K562 (cell line): ENCODE results near the gene HAP1. TPM values are rescaled to one million over a fixed set of nuclear protein-coding genes. Genes with fewer than 3 reads are reported as not detected.

ENCODE experiments used
- ASH1L ChIP-seq: fragments of 450-650 bp; IDR thresholded peaks from 2 replicates; pipeline ENCODE4 v1.6.1; 2018; ENCODE audit warnings: borderline replicate concordance, mild to moderate bottlenecking, low read depth; ENCODE audit not compliant: partially characterized antibody
- CC2D1A ChIP-seq: fragments of 450-650 bp; IDR thresholded peaks from 2 replicates; pipeline ENCODE4 v1.6.1; 2017; ENCODE audit warnings: mild to moderate bottlenecking
- CEBPG ChIP-seq, 3 experiments: fragments of 200-800 bp in 1 of 3; sonication (Bioruptor generic) in 1 of 3; sonication (generic) in 1 of 3; formaldehyde crosslinking in 1 of 3; IDR thresholded peaks in 2 of 3; conservative IDR thresholded peaks in 1 of 3; 2 replicates each; pipeline versions ENCODE4 v1.6.1 to v1.8.0; 2016 to 2022; ENCODE audit warnings: missing compliant biosample characterization in 2 of 3, missing genetic modification characterization in 2 of 3, mild to moderate bottlenecking in 1 of 3, missing genetic modification reagents in 1 of 3
- MCM7 ChIP-seq, 2 experiments: fragments of 450-650 bp; IDR thresholded peaks; 2 replicates each; pipeline ENCODE4 v1.6.1; 2016 to 2018
- NFRKB ChIP-seq: fragments of 450-650 bp; IDR thresholded peaks from 2 replicates; pipeline ENCODE4 v1.6.1; 2016; ENCODE audit warnings: low read depth
- RAD21 ChIP-seq, 2 experiments: fragments of 250-450 bp in 1 of 2; fragments of 450-650 bp in 1 of 2; sonication (Bioruptor Pico) in 1 of 2; formaldehyde crosslinking in 1 of 2; IDR thresholded peaks in 1 of 2; conservative IDR thresholded peaks in 1 of 2; 2 replicates each; pipeline versions ENCODE4 v1.4.0 to v1.8.0; 2020 to 2022; ENCODE audit warnings: mild to moderate bottlenecking in 2 of 2, moderate library complexity in 1 of 2
- SAP30 ChIP-seq: fragments of 200-600 bp; sonication (generic); IDR thresholded peaks from 2 replicates; pipeline ENCODE4 v1.6.1; 2012; ENCODE audit warnings: borderline replicate concordance, low read depth, mild to moderate bottlenecking, moderate library complexity, low read length, control low read depth, inconsistent platforms; ENCODE audit not compliant: insufficient read depth, poor library complexity, severe bottlenecking
- XRCC4 ChIP-seq: IDR thresholded peaks from one replicate; pipeline ENCODE4 v1.6.1; 2011; ENCODE audit not compliant: insufficient read depth, insufficient read length; ENCODE audit errors: extremely low read depth
- ZNF445 ChIP-seq: fragments of 250-450 bp; sonication (Bioruptor Pico); IDR thresholded peaks from 2 replicates; pipeline ENCODE4 v1.4.0; 2020; ENCODE audit warnings: low read depth, mild to moderate bottlenecking, moderate library complexity
- ZNF584 ChIP-seq: fragments of 200-800 bp; sonication (Bioruptor generic); IDR thresholded peaks from 2 replicates; pipeline ENCODE4 v1.6.1; 2016; ENCODE audit warnings: low read depth, mild to moderate bottlenecking, missing genetic modification characterization, missing compliant biosample characterization
- polyA plus RNA-seq, 8 experiments: library from polyadenylated mRNA; depleted of rRNA in 4 of 8; stranded (reverse) in 5 of 8; unstranded in 3 of 8; fragments of >200 nt; fragmentation: Nextera tagmentation in 2 of 8; fragmentation: Illumina TruSeq in 1 of 8; extraction: Ambion mirVana in 2 of 8; extraction: Trizol in 1 of 8; gene quantifications; 2 replicates each; pipeline versions ENCODE4 v1.2.1 to v1.2.3, GENCODE V29; 2011 to 2014; ENCODE audit warnings: inconsistent platforms in 1 of 8, missing spikeins in 1 of 8
- total RNA-seq, 7 experiments: library from RNA; depleted of rRNA in 6 of 7; stranded (reverse); fragments of >200 nt in 6 of 7; fragmentation: Illumina TruSeq in 2 of 7; extraction: Trizol in 2 of 7; gene quantifications; 2 replicates each; pipeline versions ENCODE4 v1.2.1 to v1.2.3, GENCODE V29; 2011 to 2021; ENCODE audit warnings: low replicate concordance in 1 of 7
- TF ChIP-seq, protein P1 (sequence below): fragments of 450-650 bp; IDR thresholded peaks from 2 replicates; pipeline ENCODE4 v1.7.1; 2018; ENCODE audit warnings: mild to moderate bottlenecking, low read depth; ENCODE audit not compliant: partially characterized antibody
- TF ChIP-seq, protein P2 (sequence below): fragments of 250-450 bp; sonication (Bioruptor Pico); IDR thresholded peaks from 2 replicates; pipeline ENCODE4 v1.4.0; 2020; ENCODE audit warnings: borderline replicate concordance
- TF ChIP-seq, protein P3 (sequence below), 2 experiments: fragments of 450-650 bp; IDR thresholded peaks; 2 replicates each; pipeline ENCODE4 v1.6.1; 2016

The HAP1 gene
- total and polyA plus RNA-seq, 9 of the 15 experiments (the other 6 are each of a cell fraction or from before 2014, with no cell fraction given), result under 0.01 to 0.09 (median 0.04) TPM; not detected in 6

- TF ChIP-seq, protein P1, sequence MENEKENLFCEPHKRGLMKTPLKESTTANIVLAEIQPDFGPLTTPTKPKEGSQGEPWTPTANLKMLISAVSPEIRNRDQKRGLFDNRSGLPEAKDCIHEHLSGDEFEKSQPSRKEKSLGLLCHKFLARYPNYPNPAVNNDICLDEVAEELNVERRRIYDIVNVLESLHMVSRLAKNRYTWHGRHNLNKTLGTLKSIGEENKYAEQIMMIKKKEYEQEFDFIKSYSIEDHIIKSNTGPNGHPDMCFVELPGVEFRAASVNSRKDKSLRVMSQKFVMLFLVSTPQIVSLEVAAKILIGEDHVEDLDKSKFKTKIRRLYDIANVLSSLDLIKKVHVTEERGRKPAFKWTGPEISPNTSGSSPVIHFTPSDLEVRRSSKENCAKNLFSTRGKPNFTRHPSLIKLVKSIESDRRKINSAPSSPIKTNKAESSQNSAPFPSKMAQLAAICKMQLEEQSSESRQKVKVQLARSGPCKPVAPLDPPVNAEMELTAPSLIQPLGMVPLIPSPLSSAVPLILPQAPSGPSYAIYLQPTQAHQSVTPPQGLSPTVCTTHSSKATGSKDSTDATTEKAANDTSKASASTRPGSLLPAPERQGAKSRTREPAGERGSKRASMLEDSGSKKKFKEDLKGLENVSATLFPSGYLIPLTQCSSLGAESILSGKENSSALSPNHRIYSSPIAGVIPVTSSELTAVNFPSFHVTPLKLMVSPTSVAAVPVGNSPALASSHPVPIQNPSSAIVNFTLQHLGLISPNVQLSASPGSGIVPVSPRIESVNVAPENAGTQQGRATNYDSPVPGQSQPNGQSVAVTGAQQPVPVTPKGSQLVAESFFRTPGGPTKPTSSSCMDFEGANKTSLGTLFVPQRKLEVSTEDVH, result peak; percentile 15
- TF ChIP-seq ZNF584 (no peak), MCM7 (IDR thresholded peaks at IDR 0.05) (no peak), CEBPG (CRISPR knock-in tag; IDR thresholded peaks at IDR 0.05) (no peak), CEBPG (tag; conservative IDR thresholded peaks at IDR 0.05 in 1 of 2, IDR thresholded peaks at IDR 0.05 in 1 of 2) (peak; percentile 3 to 86), CC2D1A (0 out of 2 replicates have a peak, but pooled peaks have one; percentile 19), ASH1L (peak; percentile 11), SAP30 (peak; percentile 60), ZNF445 (CRISPR knock-in tag) (no peak), RAD21 (CRISPR knock-in tag; conservative IDR thresholded peaks at IDR 0.05 in 1 of 2, IDR thresholded peaks at IDR 0.05 in 1 of 2) (peak in 1 of 2 experiments; percentile 21; a peak in 1 of 4 replicates), NFRKB (0 out of 2 replicates have a peak, but pooled peaks have one; percentile 27), XRCC4 (no peak)
- TF ChIP-seq, protein P2, sequence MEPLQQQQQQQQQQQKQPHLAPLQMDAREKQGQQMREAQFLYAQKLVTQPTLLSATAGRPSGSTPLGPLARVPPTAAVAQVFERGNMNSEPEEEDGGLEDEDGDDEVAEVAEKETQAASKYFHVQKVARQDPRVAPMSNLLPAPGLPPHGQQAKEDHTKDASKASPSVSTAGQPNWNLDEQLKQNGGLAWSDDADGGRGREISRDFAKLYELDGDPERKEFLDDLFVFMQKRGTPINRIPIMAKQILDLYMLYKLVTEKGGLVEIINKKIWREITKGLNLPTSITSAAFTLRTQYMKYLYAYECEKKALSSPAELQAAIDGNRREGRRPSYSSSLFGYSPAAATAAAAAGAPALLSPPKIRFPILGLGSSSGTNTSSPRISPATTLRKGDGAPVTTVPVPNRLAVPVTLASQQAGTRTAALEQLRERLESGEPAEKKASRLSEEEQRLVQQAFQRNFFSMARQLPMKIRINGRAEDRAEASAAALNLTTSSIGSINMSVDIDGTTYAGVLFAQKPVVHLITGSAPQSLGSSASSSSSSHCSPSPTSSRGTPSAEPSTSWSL (CRISPR knock-in tag), result no peak
- TF ChIP-seq, protein P3, sequence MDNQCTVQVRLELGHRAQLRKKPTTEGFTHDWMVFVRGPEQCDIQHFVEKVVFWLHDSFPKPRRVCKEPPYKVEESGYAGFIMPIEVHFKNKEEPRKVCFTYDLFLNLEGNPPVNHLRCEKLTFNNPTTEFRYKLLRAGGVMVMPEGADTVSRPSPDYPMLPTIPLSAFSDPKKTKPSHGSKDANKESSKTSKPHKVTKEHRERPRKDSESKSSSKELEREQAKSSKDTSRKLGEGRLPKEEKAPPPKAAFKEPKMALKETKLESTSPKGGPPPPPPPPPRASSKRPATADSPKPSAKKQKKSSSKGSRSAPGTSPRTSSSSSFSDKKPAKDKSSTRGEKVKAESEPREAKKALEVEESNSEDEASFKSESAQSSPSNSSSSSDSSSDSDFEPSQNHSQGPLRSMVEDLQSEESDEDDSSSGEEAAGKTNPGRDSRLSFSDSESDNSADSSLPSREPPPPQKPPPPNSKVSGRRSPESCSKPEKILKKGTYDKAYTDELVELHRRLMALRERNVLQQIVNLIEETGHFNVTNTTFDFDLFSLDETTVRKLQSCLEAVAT (IDR thresholded peaks at IDR 0.05), result peak in 1 of 2 experiments; percentile 73; a peak in 3 of 4 replicates
Observed at GRCh38 chr17:41689497-41690299, 44.7 kb downstream of the HAP1 start (continued).
